HG02885 (cell line): ENCODE results near the gene GALNT16.
"Not testable (repeated sequence)": the region's sequence is repeated elsewhere in the genome, so short reads cannot be mapped to it uniquely, and the experiment has no call there.

Experiments used
- ATAC-seq: cut with Tn5 transposase; IDR thresholded peaks from one replicate; pipeline ENCODE4 v1.9.1; 2021; ENCODE audit warnings: mild to moderate bottlenecking; ENCODE audit not compliant: unreplicated experiment, poor library complexity

GALNT16 gene

DNA sequence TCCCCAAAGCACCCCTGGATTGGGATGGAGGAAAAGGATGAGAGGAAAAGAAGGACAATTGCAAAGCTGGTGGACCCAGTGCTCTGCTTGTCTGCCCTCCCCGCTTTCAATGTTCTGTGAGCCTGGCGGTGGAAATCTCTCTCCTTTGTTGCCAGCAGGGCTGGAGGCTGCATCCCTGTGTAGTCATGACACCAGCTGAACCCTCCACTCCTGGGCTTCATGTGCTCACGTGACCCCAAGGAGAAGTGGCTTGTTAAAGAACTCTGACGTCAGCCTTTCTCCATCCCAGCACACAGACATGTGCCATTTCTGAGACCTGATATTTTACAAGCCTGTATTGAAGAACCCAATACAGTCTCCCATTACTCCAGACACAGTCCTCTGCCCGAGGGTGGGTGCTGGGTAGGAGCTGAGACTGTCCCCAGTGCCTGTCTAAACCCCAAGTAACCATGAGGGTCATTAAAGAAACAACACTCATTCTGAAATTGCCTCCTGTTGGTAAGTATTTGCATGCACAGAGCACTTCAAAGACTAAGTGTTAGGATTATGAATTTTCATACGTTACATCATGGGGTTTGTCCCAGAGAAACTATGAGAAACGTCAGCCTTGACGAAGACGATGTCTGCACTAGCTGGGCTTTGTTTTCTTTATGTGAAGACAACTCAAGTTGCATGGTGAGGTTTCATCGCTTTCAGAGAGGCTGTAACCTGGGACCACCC lies 21.7 kb downstream of the GALNT16 start:
- peak; percentile 79 for ATAC-seq

DNA sequence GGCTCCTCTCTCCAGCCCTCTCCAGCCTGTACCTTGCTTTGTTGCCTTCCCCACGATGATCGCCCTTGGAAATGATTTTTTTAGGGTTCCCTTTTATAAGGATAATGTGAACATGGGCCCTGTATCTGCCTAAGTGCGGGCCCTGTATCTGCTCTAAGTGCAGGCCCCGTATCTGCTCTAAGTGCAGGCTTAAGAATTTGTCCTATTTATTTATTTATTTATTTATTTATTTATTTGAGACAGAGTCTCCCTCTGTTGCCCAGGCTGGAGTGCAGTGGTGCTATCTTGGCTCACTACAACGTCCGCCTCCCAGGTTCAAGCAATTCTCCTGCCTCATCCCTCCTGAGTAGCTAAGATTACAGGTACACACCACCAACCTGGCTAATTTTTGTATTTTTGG lies 22.5 kb downstream of the GALNT16 start:
- no peak for ATAC-seq

DNA sequence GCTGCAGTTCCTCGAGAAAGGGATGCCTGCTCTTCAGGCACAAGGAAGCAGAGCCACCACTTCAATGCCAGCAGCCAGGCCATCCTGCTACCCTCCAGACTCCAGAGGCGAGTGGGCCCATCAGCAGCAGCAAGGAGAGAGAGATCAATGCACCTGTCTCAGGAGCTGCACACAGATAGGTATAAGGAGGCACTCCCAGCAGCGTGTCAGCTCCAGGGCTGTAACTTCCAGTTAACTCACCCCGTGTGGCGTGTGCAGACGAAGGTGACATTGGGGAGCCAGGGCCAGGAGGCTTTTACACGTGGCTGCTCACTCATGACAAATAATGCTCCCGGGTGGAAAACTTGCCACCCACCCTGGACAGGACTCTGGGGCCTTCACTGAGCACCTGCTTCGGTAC lies 24.2 kb downstream of the GALNT16 start:
- no peak for ATAC-seq

DNA sequence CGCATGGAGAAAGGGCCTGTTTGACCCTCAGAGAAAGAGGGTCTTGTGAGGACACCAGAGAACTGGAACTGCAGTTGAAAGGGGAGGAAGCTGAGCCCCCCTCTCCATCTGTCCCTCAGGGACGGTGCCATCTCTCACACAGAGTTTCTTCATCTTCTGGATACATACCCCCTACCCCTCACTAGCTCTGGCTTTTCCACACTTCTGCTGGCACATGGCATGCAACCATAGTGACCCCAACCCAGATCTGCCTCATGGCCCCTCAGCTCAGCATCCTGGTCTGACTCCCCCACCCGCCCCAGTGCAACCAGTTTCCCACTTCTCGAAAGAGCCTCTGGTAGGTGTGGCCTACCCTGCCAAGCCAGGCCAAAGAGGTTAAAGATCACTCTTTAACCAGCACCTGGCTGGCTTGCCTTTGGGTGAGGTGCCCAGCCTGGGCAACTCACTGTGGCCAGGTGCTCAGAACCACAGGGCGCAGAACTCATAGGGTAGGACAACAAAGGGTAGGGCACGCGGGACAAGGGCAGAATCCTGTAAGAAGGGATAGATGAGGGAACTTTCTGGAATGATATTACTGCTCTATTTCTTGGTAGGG lies 25.8 kb downstream of the GALNT16 start:
- no peak for ATAC-seq

DNA sequence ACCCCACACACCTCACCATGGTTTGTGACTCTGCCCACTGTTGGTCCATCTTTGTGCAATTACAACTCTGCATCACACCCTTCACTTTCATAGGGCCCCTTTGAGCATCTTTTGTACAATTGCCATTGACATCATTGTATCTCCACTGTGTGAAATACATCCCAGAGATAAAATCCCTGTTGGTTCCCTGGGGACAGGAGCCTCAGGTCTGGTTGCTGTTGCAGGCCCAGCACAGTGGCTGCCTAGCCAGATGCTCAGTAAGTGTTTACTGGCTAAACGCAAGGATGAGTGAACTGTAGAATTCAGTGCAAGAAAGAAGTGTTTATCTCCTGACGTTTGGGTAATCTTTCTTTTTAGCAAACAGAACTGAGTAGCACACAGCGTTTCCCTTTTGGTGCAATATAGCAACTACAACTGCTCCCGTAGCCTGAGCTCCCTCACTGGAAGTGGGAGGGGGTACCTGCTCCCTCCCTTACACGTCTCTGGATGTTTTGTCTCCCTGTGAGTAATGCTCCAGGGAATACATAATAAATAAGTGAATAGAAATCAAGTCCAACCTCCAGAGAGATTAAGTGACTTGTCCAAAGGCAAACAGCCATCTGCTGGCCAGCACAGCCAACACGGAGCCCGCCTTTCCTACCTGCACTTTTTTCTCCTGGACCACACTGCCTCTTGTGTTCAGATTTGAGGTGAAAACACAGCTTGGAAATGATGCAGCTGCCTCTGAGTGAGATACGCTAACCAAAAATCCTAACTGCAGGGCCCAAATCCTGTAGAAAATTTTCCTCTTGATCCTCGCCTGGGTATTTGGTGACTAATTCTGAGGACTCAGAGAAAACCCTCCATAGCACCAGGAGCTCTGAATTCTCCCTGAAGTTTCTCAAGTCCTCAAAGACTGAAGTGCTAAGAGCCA lies 27.4 kb downstream of the GALNT16 start:
- ATAC-seq = no peak

DNA sequence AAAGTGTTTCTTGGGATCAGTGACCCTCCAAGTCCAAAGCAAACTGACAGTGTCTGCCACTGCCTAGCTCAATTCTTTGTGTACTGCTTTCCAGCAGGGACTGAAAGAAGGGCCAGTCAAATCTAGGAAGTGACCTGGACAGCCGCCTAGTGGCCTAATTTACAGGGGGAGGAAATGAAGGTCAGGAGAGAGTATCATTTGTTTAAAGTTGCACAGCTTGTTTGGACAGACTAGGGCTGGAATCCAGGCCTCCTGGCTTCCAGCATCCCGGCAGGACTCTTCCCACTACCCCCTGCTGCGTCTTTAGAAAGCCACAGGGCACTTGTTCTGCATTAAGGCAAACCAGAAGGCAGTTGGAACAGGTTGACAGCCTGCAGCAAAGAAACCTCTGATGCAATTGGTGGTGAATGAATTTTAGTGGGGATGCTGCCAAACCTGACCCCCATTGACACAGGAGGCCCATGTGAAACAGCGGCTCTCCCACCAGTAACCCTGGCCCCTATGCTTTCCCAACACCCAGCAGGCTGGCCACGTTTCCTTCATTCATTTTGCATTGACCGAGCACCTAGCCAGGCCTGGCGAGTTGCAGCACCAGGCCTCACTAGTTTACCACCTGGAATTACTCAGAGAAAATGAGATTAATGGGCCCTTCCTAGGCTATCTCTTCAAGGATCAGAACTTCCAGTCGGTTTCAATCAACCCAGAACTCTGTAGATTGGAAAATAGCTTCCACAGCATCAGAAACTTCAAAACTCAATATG lies 28.2 kb downstream of the GALNT16 start:
- no peak for ATAC-seq

DNA sequence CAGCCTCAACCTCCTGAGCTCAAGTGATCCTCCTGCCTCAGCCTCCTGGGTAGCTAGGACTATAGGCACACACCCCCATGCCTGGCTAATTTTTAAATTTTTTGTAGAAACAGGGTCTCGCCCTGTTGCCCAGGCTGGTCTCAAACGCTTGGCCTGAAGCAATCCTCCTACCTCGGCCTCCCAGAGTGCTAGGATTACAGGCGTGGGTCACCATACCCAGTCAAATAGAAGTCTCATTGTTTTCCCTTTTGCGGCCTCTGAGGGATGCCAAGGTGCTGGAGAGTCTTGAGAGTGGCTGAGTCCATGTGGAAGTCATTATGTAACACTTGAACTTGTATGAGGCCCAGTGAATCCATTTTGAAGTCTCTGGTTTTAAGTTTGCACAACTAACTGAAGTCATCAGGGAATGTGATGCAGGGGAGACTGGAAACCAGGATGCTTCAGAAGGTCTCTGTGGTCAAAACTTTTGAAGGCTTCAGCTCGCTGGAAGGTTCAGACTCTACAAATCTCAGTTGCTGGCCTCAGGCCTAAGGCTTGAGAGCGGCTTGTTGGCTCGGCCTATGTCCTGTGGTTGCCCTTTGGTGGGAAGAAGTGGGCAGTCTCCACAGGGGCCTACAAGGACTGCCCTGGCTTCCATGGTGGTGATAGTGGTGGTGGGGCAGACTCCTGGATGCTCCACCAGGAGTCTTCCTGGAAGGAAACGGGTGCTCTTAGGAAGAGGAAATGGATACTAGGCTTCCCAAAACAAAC lies 29.2 kb downstream of the GALNT16 start:
- ATAC-seq = no peak

DNA sequence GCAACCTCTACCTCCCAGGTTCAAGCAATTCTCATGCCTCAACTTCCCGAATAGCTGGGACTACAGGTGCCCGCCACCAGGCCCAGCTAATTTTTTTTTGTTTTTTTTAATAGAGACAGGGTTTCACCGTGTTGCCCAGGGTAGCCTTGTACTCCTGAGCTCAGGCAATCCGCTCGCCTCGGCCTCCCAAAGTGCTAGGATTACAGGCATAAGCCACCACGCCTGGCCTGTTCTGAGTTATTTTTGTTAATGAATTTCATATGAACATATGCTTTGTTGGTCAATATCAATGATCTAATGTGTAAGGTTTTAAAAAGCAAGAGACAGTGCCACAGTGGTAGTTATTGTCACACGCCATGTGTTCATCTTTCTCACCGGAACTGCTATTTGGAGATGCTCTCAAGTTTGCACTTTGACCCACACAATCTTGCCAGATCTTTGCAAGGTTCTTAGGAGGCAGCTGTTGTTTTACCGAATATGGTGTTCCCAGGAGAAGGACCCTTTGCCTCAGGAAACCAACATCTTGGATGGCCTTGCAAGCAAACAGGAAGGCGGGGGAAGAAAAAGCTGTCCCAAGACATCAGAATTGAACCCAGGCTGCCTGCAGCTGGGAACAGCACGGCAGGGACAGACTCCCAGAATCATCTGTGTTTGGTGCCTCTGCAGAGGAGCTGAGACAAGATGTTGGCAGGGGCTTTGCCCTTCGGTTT lies 30.0 kb downstream of the GALNT16 start:
- no peak for ATAC-seq

DNA sequence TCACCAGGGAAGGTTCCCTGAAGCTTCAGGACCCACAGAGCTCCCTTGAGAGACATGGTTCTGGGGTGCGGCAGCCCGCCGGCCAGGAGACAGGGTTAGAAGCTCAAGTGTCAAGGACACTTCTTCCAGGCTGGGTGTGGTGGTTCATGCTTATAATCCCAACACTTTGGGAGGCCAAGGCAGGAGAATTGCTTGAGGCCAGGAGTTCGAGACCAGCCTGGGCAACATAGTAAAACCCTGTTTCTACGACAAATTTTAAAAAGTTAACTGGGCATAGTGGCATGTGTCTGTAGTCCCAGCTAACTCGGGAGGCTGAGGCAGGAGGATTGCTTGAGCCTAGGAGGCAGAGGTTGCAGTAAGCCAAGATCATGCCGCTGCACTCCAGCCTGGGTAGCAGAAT lies 30.9 kb downstream of the GALNT16 start:
- ATAC-seq = not testable (repeated sequence)

DNA sequence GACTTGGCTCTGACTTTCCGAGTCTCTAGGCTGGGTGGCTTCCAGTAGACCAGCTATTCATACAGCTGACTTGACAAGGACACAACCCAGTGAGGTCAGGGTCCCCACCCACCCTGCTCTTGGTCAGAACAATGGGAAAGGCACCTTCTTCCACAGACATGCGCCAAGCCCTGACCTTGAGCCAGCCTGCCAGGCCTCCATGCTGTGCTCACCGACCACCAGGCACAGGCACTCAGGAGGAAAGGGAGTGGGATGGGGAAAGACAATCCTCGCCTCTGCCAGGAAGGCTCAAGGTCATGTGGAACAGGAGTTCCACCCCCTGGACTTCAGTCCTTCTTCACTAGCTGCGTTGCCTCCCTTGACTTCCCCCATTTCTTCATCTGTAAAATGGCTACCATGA lies 31.4 kb downstream of the GALNT16 start:
- ATAC-seq = no peak

DNA sequence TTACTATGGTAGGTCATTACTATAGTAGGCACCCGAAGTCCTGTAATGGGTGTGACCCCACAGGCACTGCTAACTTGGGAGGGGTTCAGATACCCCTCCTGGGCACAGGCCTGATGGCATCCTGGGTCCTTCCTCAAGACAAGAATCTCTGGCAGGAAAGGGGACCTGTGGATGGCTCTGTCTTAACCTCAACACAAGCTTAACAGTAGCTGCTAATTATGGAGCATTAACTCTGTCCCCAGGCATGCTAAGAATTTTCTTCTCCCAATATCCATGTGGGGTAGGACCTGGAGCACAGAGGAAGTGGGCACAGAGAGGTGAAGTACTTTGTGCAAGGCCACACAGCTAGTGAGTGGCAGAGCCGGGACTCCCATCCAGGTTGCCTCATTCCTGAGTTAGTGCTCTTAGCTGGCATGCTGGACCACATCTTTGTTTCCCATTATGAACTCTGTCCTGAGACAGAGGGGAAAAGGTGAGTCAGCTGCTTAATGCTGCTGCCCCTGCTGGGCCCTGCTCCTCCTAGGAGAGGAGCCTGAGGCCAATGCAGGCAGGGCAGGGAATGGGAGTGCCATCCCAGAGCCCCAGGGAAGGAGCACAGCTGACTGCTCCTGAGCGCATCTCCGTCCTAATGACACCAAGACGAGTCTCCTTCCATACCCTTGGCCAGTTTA lies 32.1 kb downstream of the GALNT16 start:
- ATAC-seq = no peak

DNA sequence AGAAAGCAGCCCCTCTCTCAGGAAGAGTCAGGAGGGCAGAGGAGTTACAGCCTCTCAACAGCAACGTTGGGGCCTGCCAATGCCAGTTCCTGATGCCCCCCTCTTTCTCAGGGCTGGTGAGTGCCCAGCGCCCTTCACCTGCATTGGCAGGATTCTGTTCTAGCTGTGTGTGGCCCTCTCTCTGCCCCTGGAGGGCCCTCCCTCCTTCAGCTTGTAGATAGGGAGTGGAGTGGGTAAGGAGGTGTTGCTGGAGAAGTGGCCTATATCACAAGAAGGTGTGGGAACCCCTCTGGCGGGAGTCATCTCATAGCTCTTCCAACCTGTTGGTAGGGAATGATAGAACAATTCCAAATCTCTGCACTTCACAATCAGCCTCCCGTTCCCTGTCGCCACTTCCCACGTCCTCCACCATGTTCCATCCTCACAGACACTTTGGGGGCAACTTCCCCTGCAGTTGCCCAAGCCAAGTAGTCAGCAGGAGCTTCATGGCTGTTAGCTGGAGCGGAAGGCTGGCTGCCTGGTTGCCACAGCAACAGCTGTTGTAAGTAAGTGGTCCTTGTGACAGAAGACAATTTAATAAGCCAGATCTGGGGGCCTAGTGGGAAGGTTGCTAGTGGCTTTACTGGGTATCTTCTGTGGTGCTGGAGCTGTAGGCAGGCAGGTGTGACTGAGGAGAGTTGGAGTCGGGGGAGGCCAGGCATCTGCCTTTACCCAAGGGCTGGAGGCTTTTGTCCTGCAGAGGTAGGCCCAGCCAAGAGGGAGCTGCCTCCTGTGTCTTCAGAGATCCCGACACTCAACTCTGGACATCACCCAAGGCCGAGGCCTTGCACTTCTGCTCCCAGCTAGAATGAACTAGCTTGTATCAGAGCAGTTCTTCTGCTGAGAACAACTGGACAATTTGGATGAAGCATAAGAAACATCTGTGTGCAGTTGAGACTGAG lies 38.4 kb downstream of the GALNT16 start:
- no peak for ATAC-seq

DNA sequence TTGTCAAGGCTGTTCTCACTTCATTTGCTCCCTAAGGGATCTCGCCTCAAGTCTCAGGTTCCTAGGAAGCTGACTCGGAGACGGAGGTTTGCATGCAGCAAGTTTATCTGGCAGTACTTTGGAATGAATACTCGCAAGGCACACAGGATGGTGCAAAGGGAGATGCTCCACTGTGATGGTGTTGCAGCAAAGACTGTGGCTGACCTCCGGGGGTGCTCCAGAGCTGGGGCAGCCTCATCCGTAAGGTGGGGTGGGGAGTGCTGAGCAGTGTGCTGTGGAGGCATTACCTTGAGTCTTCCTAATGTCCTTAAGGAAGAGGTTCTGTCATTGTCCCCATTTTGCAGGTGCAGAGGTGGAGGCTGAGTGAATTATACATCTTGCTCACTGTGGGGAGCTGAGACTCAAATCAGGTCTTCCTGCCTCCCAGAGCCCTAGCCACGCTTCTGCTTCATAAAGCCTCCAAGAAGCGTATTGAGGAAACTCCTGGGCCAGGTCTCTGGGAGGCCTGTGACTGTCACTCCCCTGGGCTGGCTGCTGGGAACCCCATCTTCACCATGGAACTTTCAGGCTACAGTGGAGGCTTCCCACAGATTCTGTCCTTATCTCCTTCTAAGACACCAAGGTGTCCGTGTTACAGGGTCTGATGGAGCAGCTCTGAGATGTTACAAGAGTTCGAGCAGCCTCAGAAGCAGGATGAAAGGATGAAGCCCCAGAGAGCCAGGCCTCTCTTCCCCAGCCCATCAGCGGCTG lies 39.5 kb downstream of the GALNT16 start:
- ATAC-seq = no peak

DNA sequence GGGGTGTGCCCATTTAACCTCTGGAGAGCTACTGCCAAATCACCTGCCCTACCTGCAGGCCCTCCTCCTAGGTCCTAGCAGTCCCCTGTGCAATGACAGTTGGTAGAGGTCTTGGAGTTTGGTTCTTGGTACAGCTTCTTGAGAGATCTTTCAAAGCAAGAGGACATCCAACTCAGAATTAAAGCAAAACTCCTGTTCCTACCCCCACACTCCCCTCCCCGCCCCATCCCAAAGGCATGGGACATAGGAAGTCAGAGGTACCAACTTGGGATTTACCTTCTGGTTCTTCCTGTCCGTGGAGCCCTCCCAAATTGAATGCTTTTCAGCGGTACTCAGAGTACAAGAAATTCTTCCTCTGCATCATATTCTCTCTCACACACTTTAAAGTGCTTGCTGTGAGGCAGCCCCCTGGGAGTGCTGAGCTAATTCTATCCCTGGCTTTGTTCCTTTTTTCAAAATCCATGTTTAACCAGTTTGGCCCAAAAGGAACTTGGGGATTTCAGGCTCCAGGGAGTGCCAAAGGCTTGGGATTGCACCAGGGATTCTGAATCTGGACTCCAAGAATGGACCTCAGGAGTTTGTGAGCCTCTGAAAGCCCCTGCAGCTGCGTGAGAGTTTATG lies 40.8 kb downstream of the GALNT16 start:
- ATAC-seq = no peak

DNA sequence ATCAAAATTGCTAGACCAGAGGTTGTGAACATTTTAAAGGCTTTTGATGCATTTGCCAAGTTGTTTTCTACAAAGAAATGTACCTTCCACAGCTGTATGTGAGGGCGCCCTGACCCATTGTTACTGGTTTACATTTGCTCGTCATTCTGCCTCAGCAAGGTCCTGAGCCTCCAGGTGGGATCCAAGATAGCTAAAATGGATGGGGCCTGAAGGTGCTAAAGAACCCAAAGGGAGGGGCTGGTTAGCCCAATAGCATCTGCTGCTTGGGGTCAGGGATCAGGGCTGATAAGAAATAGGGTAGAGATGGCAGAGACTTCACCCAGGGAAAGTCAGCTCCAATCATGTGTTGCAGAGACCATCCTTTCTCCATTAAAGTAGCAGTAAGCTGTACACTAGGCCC lies 43.1 kb downstream of the GALNT16 start:
- ATAC-seq = no peak

DNA sequence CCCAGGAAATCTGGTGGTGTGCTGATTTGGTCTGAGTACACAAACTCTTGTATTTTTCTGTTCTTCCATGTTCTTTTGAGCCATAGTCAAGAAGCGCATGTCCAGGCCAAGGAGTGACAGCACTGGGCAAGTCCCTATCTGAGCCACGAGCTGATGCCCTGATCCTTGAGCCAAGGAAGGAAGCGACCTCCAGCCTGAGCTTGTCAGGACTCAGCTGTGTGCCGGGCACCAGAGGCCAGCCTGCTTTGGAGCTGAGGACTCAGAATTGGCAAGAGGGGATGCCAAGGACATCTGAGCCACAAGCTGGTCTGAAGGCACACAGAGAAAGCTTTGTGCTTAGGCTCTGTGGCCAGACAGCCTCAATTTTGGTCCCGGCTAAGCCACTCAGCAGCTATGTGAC lies 52.6 kb downstream of the GALNT16 start:
- no peak for ATAC-seq

DNA sequence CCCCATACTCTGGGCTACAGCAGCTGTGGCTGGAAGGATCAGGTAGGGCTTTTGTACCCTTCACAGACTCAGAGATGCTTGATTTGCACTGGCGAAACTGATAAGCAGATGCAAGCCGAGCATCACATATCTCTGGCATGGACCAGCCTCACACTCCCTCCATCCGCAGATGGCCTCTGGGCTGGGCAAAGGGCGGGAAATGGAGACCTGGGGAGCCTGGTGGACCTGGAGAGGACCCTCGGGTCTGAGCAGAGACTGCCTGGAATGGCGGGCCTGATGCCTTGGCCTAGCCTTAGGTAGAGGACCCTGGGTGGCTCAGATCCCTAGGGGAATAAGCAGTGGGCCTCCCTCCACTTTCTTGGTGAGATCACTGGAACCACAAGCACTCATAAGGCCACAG lies 53.2 kb downstream of the GALNT16 start:
- no peak for ATAC-seq
